CD4-positive, alpha-beta T cell treated with Interleukin-21 for 1 hour (primary cell): Measurements from ENCODE around the gene ZNF831.
A peak's percentile ranks its signal among the peaks of the same experiment; 100 is the strongest.

ENCODE experiments used
- DNase-seq: peaks from one replicate; pipeline ENCODE4 v3.0.0-alpha.2; 2020

ZNF831 gene

DNA sequence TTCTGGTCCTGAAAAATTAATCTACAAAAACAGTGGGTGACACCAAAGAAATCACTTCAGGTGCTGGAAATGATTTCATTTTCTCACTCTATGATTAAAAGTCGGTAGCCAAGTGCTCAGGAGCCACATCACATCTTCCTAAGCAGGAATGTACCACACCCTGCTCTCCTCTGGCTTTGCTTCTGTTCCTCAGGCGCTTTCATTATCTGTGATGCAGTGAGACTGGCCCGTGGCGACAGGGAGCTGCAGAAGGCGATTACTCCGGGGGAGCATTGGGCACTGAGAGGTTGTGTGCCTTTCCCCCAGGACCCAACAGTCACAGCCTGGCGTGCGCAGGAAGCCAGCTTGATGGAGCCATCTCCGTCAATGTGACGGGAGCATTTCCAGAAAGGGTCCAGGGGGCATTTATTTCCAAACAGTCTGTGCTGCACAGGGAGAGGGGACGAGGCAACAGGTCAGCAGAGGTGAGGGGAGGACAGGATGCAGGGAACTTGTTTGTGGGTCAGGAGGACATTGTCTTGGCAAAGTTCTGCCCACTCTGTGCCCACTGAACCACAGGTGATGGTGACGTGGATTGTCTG, 5.6 kb upstream of the ZNF831 start:
- DNase-seq, result no peak

DNA sequence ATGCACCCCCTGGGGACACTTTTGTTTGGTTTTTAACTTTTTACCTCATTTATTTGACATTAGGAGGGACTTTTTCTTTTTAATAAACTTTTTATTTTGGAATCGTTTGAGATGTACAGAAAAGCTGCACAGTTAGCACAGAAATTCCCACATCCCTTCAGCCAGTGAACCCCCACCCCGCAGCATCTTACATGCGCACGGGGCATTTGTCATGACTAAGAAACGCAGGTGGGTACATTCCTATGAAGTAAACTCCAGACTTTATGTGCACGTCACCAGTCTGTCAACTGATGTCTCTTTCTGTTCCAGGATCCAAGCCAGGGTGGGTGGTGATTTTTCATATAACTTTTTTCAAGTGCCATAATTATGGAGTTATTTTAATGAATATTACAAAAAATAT, 4.9 kb upstream of the ZNF831 start:
- no peak for DNase-seq

DNA sequence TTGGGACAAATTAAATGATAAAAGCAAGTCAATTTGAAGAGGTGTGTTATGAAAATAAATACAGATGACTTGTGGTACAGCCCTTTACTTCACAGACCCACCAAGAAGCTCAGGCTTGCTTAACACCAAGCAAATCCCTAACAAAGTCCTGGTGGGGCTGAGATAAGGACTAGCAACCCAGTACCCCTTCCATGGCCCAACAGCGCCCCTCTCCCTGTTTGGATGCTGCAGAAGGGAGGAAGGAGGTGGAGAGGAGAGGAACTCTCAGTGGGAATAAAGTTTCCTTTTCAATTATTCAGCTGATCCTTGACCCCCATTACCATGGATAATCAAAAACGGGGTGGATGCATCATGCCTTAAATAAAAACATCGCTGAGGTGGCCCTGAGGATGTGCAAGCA, 4.5 kb upstream of the ZNF831 start:
- DNase-seq, result no peak

DNA sequence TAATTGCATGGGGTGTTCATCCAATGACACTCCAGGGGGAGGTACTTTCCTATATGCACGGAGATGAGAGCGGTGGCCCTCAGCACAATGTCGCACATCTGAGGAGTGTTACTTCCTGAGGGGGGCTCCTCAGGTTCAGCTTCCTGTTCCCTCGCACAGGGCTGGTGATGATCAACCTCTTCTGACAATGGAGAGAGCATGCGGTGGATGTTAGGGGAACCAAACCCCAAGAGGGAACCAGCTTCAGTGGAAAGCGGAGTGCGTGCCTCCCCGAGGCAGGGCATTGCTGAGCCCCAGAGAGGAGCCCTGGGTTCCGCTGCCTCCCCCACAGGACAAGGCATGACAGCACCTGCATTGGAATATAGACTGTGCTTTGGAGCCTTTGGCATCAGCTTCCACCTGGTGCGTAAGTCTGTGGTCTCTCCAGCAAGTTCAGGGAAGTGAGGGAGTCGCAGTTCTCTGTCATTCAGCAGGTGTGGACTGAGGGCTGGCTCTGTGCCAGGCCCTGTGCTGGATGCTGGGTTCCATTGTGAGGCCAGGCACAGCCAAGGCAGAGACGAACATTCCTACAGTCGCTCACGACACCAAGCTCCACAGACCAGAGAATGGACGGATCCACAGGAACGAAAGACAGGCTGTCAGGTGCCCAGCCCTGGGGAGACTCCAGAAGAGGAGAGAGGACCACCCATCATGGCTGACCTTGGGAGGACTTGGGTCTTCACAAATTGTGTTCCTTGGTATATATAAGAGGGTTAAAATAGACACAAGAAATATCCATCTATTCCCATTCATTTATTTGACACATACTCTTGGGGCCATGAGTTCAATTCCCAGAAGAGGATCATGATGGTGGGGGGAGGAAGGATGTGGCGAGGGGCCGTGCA, 3.9 kb upstream of the ZNF831 start:
- peak; percentile 89 for DNase-seq

DNA sequence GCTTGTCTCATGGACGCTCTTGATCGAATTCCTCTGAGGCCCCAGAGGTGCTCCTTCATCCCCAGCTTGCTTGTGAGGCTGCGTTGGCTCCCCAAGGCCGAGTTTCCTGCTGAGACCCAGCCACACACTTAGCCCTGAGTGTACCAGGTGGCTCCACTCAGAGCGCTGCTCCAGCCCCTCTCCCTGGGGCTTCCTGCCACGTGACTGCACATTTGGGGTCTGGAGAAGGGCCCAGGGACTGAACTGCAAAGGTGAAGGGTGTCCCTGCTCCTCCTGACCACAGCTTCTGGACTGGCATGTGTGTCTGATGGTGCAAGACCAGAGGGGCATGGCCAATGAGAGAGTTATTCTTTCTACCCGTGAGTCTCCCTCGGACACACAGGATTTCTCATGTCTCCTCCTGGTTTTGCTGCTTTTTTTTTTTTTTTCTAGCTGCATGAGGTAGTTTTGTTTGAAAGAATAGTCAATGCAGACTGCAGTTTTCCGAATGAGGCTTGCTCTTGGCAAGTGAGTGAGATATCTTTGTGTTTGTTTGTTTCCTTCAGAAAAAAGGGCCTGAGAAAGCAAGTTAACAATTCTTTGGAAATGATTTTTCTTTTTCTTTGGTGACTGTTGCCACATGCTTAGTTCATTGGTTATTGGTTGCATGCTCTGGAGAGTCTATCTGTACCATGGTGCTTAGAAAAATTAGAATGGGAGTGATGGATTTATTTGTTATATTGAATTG, 3.1 kb upstream of the ZNF831 start:
- DNase-seq, result peak; percentile 54

DNA sequence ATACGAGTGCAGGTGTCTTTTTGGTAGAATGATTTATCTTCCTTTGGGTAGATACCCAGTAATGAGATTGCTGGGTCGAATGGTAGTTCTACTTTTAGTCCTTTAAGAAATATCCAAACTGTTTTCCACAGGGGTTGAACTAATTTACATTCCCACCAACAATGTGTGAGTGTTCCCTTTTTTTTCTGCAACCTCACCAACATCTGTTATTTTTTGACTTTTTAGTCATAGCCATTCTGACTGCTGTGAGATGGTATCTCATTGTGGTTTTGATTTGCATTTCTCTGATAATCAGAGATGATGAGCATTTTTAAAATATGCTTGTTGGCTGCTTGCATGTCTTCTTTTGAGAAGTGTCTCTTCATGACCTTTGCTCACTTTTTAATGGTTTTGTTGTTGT, 1.9 kb upstream of the ZNF831 start:
- DNase-seq, result peak; percentile 73

DNA sequence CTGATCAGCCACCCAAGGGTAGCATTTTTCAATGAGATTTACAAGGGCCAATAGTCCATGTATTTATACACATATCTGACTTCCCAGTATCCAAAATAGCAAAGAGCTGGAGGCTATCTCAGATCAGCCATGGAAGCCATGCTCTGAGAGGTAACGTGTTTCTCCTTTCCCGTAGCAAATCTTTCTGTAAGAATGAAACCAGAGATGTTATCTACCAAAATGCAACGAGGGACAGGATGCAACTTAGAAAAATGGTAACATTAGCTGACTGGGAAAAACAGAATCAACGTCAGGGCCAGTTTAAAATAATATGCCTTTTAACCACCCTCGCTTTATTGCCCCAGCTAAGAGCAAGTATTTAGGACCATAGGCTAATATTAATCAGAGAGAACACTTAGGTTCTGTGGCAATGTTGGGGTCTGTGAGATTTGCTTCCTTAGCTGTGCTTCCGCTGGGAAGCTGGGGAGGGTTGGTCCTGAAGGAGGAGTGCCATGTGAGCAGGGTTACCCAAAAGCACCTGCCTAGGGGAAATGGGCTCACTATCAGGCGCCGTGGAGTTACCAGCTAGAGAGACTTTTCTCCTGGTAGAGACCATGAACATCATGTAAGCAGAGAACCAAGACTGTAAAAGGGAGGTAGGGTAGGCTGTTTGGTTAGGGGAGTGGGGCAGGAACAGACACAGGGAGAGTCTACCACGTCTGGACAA, 1.2 kb downstream of the ZNF831 start:
- DNase-seq, result peak; percentile 71

DNA sequence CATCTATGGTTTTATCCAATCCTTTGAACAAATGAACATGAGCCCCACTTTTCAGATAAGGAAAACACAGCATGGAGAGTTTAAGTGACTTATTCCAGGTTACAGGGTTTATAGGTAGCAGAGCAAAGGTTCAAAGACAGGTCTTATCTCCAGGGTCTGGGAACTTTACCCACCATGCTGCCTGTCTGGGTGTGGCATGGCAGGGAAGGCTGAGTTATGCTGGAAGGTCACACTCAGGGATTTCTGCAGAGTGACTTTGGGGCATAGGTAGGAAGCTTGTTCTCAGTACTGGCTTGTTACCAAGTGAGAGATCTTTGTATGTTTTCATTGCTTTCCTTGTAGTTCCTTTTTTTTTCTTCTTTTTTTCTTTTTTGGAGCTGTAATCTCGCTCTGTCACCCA, 1.8 kb downstream of the ZNF831 start:
- DNase-seq, result no peak

DNA sequence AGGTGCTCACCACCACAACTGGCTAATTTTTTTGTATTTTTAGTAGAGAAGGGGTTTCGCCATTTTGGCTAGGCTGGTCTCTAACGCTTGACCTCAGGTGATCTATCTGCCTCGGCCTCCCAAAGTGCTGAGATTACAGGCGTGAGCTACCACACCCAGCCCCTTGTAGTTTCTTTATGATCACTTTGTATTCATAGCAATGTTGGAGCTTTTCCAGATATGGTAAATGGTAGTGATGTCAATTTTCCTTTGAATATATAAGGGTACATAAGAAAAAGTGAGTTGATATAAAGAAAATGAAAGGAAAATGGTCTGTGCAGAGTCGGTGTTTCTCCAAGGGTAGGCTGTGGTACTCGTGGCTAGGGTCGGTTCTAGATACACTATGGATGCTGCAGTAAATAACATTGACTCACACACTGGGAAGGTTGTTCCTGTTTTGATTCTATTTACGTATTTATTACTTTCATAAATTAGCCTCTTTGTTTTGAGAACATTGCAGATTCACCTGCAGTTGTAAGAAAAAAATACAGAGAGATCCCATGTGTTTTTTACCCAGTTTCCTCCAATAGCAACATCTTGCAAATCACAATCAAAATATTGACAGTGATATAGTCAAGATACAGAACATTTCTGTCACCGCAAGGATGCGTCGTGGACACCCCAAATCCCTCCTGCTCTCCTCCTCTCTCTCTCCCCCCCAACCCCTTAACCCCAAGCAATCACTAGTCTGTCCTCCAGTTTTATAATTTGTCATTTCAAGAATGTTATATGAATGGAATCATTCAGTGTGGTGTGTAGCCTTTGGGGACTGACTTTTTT, 2.5 kb downstream of the ZNF831 start:
- DNase-seq, result peak; percentile 70

DNA sequence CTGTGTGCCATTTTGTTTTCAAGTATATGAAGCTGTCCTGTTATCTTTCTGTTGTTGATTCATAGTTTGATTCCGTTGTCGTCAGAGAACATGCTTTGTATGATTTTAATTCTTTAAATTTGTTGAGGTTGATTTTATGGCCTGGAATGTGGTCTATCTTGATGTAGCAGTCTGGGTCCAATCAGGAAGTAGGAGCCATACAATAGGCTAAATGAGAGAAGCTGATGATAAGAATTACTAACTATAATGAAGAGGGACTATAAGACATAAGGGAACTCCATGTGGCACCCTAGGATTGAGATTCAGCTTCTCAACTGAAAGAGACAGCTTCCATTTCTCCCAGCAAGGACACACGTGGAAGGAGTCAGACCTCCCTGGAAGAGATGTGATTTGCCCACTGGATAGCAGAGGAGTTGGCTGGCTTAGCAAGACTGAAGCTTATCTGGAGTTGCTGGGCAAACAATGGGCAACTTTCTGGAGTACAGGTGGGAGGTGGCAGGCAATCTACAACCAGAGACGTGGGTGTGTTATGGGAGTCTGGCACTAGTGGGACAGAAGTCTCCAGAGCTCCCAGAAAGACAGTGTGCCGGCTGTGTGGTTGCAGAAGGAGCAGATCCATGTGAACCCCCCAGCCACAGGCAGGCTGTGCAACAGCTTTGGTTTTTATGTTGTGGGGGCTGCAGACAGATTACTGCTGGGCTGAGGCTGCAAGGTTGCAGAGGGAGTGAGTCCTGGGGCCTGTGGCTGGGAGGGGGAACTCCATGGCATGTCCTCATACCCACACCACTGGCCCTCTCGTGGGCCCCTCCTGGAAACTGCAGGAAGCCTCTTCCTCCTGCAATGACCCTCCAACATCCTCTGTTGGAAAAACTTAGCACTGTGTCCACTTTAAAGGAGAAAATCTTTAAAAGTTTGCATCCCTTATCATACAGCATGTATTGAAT, 7.1 kb downstream of the ZNF831 start:
- no peak for DNase-seq

DNA sequence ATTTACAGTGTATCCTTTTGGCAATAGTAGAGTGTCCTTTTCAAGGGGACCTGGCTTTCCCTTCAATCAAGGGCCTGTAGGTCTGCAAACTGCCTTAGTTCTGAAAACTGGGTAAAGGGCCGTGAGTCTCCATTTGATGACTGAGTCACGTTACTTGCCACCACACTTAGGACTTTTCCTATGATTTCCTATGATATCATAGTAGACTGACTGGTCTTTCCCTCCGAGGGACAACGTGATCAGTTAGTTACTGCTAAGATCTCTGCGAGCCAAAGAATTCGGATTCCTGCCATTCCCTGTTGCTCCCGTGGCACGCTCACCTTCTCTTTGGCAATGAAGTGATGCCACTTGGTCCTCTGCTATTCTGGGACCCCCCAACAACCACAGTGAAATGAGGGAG, 8.4 kb downstream of the ZNF831 start:
- DNase-seq, result no peak

DNA sequence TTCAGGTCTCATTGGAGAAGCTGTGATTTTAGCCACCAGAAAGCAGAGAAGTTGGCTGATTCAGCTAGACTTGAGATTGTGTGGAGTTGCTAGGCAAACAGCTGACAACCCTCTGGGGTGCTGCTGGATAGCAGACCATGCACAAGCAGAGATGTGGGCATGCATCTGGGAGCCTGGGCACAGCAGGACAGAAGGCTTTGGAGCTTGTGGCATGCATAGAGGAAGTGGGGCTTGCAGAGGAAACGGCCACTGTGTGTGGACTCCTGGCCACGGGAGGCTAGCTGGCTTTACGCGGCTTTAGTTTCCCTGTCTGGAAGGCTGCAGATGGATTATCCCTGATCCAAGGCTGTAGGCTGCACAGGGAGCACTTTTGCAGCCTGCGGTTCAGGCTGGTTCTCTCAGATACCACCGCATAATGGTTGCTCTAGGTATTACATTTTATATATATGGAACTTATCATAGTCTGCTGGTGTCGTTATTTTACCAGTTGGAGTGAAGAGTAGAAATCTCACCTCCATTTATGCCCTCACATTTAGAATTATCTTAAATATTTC, 10.4 kb downstream of the ZNF831 start:
- DNase-seq, result no peak

DNA sequence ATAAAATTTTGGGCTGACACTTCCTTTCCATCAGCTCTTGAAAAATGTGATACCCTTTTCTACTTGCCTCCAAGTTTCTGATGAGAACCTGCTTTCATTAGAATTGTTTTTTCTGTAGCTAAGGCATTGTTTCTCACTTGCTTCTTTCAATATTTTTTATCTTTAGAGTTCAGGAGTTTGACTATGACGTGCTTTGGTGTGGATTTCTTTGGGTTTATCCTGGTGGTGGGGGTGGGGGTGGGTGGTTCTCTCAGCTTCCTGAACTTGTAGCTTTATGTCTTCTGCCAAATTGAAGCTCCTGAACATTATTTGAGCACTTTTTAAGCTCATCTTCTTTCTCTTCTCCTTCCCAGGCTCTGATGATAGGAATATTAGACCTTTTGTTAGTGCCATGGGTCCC, 11.4 kb downstream of the ZNF831 start:
- no peak for DNase-seq

DNA sequence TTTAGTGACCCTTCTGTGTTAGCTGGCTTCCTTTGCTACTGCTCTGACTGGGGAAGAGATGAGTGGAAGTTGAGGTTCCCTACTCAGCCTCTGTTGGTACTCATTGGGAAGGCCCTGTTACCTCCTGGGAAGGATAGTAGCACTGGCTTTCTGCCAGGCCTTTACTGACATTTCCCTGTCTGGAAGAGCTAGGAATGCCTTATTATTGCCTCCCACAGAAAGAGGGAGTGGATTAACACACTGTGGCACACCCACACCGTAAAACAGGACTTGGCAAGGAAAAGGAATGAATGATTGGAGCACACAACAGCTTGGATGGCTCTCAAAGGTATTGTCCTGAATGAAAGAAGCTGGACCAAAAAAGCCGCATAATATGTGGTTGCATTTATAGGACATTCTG, 12.2 kb downstream of the ZNF831 start:
- no peak for DNase-seq

DNA sequence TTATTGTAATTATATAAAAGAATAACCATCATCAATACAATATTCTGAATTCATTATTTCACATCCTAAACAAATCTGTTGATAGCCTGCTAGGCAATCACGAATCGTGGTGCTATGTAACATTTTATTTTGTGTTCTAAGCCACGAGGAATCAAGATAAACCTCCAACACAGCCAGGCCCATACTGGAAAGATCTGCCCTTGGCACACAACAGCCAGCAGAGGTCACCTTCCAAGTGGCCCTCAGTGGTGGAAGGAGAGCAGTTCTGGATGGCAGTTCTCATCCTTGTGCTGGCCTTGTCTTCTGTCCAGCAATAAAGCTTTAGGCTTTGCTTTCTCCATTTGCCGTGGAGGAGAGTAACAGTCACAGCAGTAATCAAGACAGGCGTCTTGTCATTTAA, 13.2 kb downstream of the ZNF831 start:
- no peak for DNase-seq

DNA sequence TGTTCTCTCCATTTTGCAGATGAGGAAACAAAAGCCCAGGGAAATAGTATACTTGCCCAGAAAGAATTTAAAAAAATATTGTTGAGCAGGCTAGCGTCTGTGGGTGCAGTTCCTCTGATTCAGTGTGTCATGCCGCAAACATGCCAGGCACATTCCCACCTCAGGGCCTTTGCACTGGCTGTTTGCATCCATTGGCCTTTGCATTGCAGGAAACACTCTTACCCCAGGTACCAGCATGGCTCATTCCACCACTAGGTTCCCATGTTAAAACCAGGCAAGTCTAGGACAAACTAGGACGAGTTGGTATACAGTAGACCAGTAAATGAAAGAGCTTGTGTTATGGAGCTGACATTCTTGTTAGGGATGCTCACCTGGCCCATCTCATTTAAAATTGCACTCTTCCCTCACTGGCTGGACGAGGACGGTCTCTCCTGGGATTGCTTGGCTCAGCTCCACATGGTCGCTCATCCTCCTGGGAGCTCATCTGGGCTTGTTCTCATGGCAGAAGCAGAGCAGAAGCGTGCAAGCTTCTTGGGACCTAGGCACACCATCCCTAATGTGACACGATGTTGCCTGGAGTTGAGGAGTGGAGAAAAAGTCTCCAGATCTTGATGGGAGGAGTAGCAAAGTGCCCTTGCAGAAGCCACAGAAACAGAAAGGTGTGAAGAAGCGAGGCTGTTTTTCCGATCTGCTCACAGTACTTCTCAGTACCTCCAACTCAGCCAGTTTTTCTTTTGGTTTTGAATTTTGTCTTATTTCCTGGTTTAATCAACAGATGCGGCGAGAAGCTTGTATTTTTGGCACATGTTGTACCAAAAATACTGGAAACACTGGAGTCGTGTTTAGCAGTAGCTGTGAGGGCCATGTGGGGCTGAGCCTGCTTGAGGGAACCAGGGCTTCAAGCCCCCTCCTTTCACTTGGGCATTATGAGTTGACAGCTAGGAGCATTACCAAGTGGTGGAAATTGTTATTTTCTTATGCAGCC, 13.9 kb downstream of the ZNF831 start:
- peak; percentile 68 for DNase-seq

DNA sequence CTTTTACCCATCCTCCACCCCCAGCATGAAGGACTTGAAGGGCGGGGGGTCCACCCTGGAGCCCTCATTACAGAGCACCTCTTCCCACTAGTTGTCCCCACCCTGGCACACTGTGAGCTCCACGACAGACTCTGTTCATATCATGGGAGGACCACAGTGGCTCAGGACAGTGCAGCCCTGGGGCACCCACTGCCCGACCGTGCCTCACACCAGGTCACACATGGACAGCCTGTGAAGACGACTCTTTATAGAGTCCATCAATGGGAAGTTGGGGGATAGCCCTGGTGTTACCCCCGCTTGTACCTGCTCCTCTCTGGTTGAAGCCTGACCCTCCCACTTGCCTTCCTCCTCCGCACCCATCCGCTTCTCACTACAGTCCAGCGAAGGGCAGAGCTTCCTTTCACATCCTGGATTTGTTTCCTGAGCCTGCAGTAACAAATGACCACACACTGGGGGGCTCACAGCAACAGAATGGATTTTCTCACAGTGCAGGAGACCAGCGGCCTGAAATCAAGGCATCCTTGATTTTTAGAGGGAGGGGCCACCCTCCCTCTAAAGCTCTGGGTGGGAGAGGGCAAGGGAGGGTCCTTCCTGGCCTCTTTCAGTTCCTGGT, 15.5 kb downstream of the ZNF831 start:
- DNase-seq, result no peak

DNA sequence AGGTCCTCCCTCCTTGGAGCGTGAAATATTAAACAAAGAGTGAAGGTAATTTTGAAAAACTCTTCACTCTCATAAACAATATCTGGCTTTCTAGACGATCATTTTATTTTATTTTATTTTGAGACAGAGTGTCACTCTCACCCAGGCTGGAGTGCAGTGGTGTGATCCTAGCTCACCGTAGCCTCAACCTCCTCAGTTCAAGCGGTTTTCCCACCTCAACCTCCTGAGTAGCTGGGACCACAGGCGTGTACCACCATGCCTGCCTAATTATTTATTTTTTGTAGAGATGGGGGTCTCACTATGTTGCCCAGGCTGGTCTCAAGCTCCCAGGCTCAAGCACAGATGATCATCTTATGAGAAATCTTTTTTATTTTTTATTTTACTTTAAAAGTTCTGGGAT, 16.4 kb downstream of the ZNF831 start:
- no peak for DNase-seq

DNA sequence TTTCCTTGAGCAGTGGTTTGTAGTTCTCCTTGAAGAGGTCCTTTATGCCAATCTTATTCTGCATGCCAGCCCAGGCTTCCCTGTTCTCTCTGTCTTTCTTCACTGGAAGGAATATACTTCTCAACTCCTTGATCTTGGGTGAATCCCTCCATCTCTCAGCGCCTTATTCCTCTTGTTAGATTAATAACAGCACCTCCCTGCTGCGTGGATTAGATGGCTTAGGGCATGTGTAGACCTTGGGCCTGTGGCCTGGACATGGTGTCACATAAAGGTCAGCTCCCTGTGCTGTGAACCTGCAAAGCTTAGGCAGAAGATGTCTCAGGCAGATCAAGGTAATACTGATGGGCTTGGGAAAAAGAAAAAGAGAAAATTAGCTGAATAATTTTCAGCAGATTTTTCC, 18.3 kb downstream of the ZNF831 start:
- DNase-seq, result no peak
